Activated CD4-positive, alpha-beta T cell treated with anti-CD3 and anti-CD28 coated beads, Interleukin-2, amount 50 U/mL, for 16 hours (primary cell): ENCODE data around the gene CACNB2.

Experiments used
- DNase-seq: peaks from one replicate; pipeline ENCODE4 v3.0.0-alpha.2; 2020

The CACNB2 gene

GRCh38 chr10:18351421-18351820 lies 211.2 kb downstream of the CACNB2 start:
- no peak for DNase-seq

DNA sequence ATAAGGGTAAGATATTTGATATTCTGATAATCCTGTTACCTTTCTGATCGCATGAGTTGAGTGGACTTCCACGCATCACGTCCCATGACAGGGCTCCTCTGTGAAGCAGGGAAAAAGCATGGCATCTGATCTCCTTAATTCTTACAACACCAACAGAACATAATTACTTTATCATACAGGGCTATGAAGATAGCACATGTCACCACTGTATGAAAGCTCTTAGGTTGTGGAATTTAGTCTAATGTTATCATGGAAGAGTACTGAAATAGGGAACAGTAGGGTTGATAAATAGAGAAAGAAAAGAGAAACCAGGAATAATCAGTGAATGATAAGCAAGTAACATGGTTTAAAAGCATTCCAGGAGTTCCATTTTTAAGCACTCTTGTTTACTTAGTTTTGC lies 212.0 kb downstream of the CACNB2 start:
- DNase-seq: no peak

DNA sequence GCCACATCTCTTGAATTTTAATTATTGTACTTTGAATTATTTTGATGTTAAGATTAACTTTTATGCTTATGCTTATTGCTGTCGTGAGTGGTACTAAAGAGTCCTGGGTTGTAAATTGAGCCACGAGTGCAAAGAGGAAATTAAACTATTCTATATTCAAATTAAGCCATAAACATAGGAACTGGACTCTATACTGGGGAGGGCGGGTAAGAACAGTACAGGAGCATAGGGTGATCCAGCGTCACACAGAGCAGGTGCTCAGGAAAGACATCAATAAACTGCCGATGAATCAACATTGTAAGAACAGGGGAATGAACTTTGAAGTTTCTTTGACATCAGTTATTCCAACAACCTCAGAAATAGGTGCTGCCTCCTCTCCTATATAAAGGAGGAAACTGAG lies 219.6 kb downstream of the CACNB2 start:
- no peak for DNase-seq

DNA sequence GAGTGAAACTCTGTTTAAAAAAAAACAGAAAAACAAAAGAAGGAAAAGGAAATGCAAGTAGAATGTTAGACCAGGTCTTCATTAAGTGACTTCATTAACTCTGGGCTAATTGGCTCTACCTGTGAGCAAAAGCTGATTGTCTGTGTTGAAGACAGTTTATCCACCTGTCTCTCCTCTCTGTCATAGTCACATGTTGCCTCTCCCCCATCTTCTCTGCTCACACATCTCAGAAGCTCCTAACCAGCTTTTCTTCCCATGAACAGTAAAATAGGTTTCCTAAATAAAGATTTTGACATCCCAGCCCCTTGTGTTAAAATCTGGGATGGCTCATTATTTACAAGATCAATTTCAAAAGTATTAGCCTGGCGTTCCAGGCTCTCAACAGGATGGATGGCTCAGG lies 222.7 kb downstream of the CACNB2 start:
- DNase-seq: no peak

- no peak for DNase-seq
Observed at GRCh38 chr10:18364987-18365775, 225.0 kb downstream of the CACNB2 start.

- DNase-seq: no peak
Observed at GRCh38 chr10:18367840-18368239, 227.6 kb downstream of the CACNB2 start.

GRCh38 chr10:18368273-18368672 lies 228.0 kb downstream of the CACNB2 start:
- DNase-seq: no peak

DNA sequence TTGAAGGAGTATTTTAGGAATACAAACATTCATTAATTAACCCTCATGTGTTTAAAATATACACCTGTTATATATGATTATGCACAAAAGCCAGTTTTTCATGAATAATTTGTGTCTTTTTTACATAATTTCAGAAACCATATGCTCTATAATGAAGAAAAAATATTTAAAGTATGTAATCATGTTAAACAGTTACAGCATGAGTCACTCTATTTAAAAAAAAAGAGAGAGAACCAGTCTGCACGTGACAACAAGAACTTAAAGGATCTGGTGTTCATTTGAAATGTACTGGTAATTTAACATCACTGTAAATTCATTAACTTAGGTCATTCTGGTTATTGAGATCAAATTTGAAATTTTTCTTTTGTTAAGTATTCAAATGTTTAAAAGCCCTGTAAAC lies 228.5 kb downstream of the CACNB2 start:
- no peak for DNase-seq

DNA sequence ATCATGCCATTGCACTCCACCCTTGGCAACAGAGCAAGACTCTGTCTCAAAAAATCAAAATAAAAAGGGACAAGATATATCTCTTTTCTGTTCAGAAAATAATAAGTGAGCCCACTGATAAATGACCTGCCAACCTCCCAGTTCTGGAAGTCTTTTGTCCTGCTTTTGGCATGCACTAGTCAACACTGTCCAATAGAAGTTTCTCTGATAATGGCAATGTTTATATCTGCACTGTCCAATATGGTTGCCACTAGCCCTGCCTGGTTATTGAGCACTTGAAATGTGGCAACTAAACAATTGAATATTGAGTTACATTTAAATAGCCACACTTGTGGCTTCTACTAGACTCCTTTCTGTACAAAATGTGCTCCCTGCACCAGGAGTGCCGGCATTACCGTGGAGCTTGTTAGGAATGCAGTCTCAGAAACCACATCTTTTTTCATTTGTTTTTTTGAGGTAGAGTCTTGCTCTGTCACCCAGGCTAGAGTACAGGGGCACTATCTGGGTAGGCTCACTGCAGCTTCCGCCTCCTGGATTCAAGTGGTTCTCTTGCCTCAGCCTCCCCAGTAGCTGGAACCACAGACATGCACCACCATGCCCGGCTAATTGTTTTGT lies 229.7 kb downstream of the CACNB2 start:
- DNase-seq: no peak

- no peak for DNase-seq
Observed at GRCh38 chr10:18376650-18377049, 236.4 kb downstream of the CACNB2 start.

DNA sequence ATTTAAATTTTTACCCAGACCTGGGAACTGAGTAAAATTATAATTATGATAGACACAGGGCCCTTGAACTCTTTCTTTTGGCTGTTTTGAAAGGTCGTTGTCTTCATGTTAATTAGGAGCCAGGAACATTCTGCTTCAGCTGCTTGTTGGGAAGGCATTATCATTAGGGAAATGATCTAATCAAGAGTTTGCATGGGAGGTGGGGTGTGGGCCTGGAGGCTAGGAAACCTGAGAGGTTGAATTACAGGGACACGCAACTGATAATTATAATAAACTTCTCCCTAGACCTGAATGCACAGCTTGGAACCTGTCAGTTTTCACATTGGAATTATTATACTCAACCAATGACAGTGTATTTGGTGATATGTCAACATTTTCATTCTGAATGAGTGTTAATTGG lies 237.7 kb downstream of the CACNB2 start:
- no peak for DNase-seq

DNA sequence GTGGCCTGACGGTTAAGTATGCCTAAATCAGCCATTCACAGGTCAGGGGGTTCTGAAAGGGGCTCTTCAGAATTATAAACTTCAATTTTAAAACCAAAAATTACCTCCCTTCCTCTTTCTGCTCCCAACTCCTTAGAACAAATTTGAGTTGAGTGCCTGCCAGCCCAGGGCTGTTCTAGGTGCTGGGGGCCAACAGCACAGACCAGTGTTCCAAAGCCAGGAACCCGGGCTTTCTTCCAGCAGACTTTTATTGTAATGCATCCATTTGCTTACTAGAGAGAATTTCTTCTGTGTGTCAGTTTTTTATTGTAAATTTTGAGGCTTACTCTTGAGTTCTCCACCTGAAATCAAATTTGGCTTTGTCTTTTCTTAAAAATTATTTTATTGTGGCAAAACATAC lies 238.5 kb downstream of the CACNB2 start:
- no peak for DNase-seq

DNA sequence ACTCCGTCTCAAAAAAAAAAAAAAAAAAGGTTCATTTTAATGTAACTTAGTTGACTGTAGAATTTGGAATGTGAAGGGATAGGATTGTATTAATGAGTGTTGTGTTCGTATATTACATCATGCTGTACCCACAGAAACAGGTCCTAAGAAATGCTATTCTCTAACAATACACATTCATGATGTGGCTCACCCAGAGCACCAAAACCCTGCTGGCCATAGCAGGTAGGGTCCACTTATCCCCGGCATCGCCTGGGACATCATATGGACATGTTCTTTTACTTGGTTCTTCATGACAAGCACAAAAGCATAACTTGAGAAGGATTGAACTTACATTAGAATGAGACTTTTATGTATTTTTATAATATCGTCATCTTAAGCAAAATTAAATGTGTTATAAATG lies 241.5 kb downstream of the CACNB2 start:
- no peak for DNase-seq

- no peak for DNase-seq
Observed at GRCh38 chr10:18397906-18398305, 257.7 kb downstream of the CACNB2 start.

DNA sequence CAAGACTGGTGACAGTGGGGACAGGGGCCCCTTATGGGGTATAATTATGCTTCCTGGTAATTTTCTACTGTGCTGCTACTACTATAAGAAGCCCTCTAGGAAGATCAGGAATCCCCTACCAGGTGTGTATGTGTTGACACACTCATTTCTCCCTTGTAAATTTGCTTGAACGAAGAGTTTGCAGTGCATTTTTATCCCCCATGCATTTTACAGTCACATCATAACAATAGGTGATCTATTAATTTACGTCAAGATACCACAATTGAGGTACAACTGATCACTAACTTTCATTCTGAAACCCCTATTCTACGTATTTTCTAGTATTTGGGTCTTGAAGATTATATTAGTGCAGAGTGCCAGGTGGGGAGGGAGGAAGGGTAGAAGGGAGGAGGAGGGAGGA lies 258.9 kb downstream of the CACNB2 start:
- DNase-seq: no peak

DNA sequence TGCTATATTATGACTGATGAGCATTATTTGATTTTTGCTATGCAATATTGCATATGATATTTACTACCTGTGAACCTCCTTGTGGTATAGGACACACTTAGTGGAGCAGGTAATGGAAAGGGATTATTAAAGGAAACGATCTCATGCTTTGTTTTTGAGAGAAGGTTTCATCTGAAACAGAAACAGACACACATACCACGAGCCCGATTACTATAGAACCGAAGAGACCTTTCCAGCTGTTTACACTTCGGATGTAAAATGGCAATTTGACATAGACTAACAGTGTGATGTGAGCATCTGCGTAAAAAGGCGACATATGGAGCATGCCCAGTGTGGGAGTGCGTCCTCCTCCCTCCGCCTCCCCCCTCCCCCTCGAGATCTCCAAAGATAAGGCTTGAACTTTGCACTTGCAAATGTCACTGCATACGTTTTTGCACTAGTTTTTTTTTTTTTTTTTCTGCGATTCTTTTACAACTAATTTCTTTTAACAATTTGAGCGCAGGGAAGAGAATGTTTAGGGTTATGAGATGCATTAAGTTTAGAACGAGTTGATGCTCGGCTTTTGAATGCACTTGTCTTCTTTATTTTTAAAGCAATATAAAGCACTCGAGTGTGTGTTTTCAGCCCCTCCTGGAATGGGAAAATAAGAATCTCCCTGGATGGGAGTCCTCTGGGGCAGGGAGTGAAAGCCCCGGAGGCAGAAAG lies 260.1 kb downstream of the CACNB2 start:
- DNase-seq: peak; percentile 1

DNA sequence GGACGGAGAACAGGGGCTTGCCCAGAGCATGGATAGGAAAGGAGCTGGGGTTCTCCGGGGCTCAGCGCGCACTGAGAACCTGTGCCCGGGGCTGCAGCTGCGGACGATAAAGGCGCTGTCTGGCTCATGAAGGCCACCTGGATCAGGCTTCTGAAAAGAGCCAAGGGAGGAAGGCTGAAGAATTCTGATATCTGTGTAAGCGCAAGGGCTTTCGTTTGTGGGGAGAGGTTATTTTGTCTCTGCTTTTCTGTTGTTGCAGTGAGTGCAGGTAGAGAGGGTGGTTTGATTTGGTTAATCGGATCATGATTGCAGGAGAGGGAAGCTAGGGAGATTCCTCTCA lies 260.7 kb downstream of the CACNB2 start:
- DNase-seq: no peak

DNA sequence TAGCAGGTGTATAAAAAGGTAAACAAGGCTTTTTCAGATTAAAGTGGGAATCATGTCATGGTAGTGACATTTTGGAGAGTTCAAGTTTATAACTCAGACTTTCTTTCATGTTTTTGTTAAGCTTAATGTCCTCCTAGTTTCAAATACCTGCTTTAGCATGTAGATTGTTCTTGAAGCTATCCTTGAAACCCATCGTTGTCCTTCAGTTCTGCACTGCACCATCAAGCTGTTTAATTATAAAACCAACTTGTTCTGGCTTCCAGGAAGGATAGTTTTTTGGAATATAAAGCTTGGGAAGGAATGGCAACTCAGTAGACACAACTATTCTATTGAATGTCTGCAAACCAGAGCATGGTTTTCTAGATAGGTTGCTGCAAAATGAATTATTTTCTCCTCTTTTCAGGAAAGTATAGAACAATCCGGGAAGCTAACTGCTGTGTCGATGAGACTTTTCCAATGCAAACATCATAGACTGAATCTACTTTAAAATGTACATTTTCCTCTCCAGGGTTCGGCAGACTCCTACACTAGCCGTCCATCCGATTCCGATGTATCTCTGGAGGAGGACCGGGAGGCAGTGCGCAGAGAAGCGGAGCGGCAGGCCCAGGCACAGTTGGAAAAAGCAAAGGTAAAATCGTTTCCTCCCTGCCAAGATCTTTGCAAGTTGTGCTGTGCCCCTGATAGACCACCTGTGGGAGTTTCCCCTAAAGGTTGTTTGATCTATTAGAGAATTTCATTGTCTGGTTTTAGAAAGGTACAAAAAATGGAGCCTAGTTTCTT lies 261.4 kb downstream of the CACNB2 start:
- DNase-seq: no peak

DNA sequence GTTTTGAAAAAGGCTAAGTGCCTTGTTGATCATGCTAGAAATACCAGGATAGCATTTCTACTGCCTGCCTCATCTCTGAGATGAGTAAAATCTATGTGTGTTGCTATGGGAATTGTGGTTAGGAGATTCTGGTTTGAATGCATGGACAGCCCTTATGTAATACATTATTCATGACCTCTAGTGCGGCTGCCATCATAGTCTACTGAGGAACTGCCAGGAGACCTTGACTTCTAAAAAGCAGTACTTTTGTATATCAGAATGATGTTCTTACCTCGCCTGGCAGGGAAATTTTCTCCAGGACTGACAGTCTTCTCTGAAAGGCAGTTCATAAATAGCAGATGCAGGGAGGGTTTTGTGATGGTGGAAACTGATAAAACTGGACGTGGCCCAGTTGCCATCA lies 262.6 kb downstream of the CACNB2 start:
- no peak for DNase-seq

DNA sequence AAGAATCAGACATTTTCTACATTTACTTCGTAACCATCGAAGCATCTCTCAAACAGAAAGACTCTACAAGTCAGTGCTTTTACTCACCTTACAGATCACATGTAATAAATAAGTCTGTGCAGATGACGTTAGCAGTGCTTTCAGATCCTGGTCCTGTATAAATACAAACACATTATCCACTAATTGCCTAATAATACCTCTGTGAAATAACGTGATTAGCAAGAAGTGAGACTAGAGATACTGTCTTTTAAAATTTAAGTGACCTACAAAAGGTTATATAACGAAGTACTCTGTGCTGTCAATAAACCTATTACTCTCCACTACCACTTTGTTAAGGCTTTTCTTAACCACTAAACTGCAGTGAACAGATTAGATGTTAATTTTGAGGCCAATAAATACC lies 264.3 kb downstream of the CACNB2 start:
- no peak for DNase-seq

DNA sequence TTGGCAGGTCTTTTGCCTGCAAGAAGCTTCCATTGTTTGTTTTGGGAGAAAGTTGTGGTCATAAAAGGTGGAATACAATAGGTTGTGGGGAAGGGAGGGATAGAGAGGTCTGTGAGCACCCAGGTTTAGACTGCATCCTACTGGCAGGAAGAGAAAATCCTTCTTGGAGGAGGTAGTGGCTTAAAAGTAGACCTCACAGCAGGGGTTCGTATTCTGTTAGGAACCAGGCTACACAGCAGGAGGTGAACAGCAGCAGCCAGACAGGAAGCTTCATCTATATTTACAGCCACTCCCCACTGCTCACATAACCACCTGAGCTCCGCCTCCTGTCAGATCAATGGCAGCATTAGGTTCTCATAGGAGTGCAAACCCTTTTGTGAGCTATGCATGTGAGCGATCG lies 265.9 kb downstream of the CACNB2 start:
- DNase-seq: no peak

DNA sequence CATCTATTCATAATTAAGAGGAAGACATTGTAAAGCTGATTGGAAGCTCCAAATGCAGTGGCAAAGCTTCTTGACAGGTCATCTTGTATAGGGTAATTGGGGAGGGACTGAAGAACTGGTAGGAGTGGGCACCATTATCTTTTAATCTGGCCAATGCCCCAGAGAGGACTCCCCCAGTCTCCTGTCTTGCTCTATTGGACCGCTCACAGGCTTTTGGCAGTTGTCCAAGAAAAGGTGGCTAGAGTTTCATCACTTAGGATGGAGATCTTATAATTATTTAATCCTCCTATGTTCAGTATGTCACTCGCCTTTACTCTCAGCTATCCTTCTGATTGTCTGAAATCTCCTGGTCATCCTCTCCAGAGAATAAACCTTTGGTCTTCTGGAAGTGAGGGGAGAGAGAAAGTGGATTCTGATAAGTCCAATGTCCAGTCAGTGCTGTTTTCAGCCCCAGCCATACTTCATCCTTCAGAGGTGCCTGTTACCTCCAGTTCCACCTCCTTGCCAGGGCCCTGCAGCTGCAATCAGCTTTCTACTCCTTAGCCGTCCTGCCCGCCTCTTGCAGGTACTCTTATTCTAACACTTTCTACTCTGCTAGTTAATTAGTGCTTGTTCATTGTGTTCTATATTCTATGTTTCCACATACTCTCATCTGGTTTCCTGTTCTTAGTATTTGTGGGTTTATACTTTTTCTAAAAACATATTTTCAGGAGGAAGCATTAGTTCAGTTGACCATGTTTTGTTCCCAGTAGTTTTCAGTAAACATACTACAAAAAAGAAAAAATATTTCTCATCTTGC lies 269.6 kb downstream of the CACNB2 start:
- DNase-seq: no peak

GRCh38 chr10:18414061-18414460 lies 273.8 kb downstream of the CACNB2 start:
- no peak for DNase-seq
